Stimulated activated CD8-positive, alpha-beta memory T cell treated with anti-CD3 and anti-CD28 coated beads, Interleukin-7, amount 100 ng/mL, for 48 hours (primary cell): Measurements from ENCODE around the gene CACNA1B.

Experiments
- DNase-seq, 2 donors: peaks; one replicate each; pipeline ENCODE4 v3.0.0-alpha.2; 2020; ENCODE audit warnings: low read depth in 1 of 2; ENCODE audit errors: extremely low read depth in 1 of 2

CACNA1B gene

DNA sequence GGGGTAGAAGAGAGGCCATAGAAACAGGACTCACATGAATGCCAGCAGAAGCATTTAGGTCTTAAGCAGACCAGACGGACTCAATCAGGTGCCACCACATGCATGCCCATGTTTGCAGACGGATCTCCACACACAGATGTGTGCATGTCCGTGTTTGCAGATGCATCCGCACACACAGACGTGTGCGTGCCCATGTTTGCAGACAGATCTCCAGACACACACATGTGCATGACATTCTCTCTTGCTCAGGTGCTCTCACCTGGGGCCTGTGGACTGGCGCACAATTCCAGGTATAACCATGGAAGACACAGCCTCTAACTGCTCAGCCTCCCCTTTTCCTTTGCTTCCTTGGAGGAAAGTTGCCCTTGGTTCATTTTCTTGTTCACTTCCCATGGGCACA lies 148.3 kb downstream of the CACNA1B start:
- no peak for DNase-seq

DNA sequence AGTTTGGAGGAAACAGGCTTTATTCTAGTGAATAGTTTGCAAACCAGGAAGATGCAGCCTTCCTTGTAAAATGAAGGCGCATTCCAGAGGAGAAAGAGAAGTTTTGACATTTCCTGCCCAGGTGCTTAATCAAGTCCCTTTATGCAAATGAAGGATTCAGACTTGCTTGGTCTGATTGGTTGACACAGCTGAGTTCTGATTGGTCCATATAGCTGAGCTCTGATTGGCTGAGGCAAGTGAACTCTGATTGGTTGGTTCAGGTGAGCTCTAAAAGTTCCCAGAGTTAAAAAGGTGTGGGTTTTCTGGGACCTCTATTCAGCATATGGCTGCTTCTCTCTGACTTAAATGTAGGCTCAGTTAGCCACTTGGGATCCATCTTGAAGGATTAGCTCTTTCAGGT lies 151.0 kb downstream of the CACNA1B start:
- no peak for DNase-seq

DNA sequence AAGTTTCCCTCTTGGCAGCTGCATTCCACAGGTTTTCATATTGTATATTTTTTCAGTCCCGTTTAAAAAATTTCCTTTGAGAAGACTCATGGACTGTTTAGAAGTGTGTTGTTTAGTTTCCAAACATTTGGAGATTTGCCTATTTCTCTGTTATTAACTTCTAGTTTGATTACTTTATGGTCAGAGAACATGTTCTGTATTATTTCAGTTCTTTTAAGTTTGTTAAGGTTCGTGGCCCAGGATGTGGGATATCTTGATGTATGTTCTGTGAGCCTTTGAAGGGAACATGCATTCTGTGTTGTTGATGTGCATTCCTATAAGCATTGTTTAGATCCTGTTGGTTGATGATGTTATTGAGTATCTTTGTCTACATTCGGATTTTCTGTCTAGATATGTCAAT lies 153.6 kb downstream of the CACNA1B start:
- DNase-seq = no peak

DNA sequence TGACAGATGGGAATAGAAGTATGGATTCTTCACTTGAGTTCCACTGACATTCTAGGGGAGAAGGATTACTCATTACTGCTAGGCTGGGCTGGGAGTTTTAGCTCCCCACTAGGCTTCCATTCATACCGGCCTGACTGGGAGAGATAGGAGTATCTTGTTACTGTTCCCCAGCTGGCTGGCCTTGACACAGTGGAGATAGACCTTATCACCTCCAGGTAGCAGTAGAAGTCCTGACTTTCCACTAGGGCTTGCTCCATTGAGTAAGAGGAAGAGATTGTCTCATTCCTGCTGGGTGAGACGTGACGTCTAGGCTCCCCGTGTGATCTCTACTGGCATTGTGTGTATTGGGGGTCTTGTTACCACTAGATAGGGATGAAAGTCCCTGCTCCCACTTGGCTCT lies 156.4 kb downstream of the CACNA1B start:
- no peak for DNase-seq

DNA sequence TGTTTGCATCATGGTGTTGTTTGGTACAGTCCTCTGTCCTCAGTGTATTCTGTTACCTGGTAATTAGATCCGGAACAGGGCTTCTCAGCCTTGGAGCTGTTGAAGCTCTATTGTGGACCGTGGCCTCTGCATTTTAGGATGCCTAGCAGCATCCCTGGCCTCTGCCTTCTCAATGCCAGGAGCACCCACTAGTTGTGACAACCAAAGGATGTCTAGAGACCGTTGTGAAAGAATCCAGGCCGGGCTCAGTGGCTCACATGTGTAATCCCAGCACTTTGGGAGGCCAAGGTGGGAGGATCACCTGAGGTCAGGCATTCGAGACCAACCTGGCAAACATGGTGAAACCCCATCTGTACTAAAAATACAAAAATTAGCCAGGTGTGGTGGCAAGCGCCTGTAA lies 159.6 kb downstream of the CACNA1B start:
- no peak for DNase-seq

DNA sequence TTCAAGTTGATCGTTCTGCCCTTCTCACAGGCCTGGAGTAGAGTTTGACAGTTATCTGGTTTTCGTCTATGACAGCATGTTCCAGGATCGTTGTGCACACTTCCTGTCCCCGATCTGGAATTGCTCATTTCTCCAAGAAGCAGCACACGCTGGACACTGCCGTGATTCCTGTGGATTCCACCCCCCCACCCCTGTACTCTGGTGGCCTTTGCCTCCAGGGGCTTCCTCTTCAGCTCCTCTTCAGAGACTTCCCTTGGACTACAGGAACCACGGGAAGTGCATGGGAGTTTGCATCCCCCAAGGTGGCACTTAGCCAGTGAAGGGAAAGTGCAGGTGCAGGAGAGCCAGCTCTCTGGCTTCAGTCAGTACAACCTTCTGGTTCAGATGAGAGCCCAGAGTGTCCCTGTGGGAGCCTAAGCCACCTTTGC lies 160.7 kb downstream of the CACNA1B start:
- DNase-seq = no peak

DNA sequence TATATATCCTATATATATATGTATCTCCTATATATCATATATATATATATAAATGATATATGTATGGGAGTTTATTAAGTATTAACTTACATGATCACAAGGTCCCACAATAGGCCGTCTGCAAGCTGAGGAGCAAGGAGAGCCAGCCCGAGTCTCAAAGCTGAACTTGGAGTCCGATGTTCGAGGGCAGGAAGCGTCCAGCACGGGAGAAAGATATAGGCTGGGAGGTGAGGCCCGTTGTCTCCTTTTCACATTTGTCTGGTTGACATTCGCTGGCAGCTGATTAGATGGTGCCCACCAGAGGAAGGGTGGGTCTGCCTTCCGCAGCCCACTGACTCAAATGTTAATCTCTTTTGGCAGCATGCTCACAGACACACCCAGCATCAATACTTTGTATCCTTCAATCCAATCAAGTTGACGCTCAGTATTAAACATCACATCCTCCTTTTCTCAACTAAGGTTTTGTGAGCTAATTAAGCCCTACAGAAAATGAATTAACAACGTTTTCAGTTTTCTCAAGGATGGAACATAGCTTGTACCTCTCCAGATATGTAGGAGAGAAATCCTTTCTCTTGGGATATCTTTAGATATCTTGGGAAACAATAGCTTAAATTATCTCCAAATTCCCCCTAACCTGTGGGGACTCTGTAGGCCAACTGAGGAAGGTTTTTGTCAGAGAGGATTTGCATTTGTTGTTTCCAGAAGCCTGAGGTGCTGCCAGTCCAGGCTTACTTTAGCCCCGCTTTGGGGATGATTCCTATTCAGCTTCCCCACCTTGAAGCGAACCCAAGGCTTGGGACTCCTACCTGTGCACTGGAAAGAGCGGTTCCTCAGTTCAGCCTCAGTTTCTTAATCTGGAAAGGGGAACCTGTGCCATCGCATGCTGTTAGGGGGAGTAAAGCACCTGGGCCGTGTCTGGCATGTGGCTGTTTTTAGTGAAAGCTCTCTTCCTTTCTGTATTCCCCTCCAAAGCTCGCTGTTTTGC lies 163.2 kb downstream of the CACNA1B start:
- no peak for DNase-seq

DNA sequence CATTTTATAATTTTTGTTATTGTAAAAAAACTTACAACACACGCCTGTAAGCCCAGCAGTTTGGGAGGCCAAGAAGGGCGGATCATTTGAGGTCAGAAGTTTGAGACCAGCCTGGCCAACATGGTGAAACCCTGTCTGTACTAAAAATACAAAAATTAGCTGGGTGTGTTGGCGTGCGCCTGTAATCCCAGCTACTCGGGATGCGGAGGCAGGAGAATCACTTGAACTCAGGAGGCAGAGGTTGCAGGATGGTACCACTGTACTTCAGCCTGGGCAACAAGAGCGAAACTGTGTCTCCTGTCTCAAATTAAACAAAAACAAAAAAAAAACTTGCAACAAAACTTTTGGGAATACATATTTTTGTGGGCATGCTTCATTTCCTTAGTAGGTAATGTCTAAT lies 164.6 kb downstream of the CACNA1B start:
- DNase-seq = no peak

DNA sequence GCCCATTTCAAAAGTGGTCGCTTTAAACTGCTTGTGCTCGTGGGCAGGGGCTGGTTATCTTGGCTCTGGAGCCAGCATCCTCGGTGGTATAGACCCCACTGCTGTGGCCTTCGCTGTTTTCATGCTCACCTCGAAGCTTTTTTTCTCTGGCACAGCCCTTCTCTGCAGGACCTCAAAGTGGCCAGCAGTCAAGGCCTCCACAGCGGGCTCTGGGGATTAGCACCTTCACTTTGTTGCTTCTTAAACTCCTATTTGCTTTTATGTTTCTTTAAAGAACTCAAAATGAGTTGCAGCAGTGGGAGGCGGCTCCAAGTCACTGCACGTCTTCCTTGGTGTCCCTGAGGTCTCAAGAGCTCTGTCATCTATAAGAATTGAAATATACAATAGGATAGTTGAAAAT lies 165.1 kb downstream of the CACNA1B start:
- DNase-seq = no peak

DNA sequence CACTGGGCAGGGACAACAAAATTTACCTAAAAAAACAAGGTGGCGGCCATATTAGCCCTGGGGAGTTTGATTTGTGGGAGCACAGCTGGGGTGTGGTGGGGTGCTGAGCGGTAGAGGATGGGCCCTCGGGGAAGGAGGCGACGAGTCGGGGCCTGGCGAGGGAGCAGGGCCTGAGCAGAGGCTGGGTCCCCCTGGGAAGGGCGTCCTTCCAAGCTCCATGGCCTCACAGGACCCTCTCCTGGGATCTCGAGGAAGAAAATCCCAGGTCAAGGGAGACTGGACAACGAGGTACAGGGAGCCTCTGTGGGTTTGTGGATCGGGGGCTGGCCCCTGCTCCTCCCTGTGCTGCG lies 165.5 kb downstream of the CACNA1B start:
- DNase-seq = no peak

DNA sequence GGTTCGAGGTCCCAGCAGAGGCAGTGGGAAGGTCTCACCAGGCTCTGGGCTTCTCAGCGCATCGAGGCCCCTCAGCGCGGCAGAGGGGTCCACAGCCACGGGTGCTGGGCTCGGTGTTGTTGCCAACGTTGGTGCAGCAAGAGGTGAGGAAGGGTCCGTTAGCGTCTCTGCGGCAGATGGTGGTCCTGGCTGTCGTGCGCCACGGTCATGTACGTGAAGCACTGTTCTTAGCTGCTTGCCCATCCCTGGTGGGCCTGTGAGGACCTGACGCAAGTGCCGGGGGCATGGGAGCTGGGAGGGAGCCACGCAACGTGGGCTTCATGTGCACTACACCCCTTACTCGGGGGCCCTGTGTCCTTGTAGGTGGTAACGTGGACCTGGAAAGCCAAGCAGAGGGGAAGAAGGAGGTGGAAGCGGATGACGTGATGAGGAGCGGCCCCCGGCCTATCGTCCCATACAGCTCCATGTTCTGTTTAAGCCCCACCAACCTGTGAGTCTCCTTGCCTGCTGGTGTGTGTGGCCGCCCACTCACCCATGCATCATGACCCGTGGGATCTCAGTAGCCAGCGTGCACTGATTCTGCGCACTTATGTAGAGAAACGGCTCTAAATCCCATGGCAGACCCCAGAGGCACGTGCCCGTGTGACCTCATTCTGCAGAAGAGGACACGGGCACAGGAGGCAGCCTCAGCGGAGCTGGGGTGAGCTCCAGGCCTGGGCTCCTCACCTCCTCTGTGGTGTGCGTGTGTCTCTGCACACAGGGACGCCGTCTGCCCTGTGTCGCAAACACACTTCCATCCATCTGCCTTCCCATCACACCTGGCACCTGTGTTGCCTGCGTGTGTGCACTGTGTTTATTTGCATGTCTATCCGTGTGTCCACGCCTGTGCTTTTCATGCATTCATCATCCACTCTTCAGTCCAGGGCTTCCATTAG lies 166.1 kb downstream of the CACNA1B start:
- no peak for DNase-seq

DNA sequence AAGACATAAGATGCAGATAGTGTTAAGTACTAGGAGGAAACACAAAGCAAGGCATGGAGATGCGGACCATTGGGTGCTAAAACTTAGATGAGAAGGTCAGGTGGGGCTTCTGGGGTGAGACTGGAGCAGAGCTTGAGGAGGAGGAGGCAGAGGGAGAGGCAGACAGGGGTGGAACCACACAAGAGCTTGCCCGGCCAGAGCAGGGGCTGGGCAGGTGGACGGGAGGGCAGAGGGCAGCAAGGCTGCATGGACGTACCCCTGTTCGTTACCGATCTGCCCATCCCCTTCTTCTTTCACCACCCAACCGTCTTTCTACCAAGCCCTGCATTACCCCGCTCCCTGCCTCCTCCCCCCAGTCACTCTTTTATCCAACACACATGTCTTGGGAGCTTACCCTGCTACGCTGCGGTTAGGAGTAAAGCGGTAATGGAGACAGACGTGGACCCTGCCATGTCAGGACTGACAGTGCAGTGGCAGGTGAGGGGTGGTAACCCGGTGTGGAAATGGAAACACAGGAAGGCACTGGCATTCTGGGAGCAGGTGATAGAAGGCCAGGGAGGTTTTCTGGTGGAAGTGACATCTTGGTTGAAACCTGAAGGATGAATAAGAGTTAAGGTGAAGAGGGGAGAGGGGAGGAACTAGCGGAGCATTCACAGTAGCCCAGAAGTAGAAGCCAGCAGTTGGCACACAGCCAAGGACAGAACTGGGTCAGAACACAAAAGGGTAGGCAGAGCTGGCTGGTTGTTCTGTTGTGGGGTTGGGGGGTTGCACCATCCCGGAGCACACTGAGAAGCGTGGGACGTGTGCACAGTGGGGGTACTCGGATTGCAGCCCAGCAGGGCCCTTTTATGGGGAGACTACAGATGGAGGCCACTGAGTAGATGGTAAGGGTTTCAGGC lies 167.2 kb downstream of the CACNA1B start:
- no peak for DNase-seq

DNA sequence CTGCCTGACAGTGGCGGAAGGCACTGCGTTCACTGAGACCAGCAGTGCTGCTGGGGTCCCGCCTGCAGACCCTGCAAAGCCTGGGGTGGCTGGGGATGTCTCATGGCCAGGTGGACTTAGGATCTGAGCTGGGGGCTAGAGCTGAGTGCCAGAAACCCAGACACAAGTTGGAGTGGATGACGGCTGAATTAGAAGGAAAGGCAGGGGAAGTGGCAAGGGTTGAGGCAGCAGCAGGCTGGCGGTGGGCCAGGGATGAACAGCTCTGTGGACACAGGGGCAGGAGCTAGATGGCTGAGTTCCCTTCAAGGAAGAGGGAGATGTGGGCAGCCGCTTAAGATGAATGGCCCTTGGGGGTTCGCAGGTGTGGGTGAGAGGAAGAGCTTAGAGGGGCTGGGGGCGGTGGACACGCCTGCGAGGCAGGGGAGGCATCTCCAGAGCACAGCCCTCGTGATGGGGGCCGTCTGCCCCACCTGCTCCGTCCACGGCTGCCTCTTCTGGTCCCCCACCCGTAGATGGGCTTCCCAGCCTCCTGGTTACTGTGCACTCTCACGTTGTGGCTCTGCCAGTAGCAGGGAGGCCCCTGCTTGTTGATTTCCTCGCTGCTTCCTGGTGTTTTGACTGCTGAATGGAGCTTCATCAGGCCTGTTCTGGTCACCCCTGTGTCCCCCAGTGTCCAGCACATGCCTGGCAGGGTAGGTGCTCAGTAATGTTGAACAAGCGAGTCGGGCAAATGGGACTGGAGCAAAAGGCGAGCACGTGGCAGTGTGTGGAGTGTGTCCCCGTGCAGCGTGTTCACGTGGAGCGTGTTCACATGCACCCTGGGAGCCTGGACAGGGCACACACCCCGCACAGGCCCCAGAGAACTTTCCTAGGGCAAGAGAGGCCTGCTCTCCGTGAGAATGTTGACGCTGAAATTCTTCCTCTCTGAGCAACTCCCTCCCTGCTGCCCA lies 168.2 kb downstream of the CACNA1B start:
- no peak for DNase-seq

DNA sequence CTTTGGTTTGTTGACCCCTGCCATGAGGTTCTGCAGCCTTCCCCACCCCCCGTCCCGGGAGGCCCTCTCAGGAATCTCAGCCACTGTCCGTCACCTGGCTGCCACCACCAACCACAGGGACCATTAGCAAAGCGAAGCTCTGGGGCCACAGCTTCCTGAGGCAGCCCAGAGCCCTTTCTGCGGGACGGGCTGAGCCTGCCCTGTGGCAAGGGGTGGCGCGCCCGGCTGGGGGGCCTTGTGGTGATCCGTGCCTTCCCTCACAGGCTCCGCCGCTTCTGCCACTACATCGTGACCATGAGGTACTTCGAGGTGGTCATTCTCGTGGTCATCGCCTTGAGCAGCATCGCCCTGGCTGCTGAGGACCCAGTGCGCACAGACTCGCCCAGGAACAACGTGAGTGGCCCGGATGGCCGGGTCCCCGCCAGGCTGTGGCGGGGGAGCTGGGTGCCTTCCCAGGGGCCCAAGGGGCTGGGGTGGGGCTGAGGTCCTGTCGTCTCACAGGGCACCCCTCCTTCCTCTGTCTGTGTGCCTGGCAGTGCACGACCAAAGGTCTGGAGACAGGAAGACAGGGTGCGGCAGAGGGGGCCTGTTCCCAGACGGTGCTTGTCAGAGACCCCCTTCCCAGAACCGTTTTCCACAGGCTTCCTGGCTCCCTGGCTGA lies 169.2 kb downstream of the CACNA1B start:
- DNase-seq = no peak

DNA sequence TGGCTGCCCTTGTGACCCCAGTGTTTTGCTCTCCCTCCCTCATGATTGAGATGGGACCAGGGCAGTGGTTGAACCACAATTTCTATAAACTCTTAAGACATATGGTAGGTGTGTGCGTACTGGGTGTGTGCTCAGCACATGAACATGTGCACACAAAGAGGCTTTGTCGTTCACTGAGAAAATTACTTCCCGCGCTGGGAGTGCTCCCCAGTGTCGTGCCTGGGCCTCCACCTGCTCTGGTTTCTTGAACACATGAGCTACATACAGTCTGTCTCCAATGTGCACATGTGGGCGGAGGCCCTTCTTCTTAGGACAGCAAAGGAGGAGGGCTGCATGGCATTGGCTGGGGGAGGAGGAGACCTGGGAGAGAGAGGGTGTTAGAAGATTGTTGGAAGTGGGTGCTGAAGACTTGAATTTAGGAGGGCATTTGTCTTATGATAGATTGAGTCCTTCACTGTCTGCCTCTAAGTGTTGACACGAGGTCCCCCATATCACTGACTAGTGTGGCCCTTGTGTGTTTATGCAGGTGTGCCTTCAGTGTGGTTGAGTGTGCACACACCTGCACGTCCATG lies 170.0 kb downstream of the CACNA1B start:
- DNase-seq = no peak

DNA sequence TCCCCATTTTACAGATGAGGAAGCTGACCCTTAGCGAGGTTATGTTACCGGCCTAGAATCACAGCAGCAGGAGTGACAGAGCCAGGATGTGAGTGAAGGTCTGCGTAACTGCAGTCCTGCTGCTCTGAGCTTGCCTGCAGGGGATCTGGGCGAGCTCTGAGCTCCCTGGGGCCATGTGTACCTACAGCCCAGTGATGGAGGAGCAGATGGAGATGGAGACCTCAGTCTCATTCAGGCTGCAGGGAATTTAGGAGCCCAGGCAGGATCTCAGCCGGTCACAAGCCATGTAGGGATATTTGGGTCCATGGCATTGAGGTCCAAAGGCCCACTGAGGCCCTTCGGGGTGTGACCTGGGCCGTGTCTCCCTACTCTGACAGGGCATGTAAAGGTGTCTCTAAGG lies 170.6 kb downstream of the CACNA1B start:
- DNase-seq = no peak

DNA sequence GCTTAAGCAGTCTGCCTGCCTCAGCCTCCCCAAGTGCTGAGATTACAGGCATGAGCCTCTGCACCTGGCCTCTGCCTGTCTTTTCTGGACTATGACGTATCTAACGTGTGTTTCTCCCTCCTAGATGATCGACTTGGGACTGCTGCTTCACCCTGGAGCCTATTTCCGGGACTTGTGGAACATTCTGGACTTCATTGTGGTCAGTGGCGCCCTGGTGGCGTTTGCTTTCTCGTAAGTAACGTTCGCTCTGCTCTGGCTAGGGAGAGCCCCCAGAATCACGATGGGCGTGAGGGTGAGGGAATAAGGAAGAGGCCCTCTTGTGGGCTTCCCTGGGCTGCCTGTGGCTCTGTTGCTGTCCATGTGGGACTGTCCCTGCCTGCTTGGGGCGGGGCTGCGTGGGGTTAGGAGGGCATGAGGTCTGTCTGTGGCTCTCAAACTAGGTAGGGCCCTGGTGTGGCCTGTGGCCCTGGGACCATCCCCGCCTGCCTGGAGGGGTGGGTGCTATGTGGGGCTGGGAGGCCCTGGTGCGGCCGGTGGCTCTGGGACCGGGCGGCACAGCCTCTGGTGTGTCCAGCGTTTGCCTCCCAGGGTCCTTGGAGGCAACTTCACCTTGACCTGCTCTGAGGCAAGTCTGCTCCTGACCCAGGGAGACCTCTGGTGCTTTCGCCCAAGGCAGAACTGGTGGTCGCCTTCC lies 171.7 kb downstream of the CACNA1B start:
- DNase-seq = no peak

DNA sequence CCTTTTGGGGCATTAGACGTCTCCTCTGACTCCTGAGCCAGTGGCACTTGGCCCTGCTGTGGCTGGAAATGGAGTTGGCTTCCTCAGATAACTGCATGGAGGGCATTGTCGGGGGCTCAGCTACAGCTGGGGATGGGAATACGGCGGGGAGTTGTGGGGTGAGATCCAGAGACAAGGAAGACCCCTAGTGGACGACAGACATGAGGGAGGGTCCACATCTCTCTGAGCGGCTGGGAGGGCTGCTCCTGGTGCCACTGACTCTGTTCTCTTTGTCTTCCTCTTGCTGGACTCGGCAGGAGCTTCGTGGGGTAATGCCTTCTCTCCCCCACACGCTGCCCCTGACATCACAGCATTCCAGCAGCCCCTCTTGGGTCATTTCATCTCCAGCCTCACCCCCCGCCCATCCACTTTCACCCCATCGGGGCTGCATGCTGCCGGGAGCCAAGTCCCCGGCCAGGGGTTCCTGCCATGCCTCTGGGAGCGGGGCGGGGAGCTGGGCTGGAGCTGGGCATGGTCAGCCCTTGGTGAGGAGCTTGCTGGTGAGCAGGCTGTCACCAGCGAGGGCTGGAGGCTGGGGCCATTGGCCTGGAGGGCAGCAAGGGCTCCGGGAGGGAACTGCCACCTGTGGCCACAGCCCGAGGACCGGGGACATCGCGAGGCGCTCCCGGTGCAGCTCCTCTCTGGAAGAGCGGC lies 172.3 kb downstream of the CACNA1B start:
- DNase-seq = no peak
